HepG2 (cell line): ENCODE data around the gene PIM1. TPM values are rescaled to one million over a fixed set of nuclear protein-coding genes. Genes with fewer than 3 reads are reported as not detected.

ENCODE experiments used
- AFF4 ChIP-seq: sonication (generic); formaldehyde crosslinking; IDR thresholded peaks from 2 replicates; pipeline ENCODE4 v1.4.0; 2020; ENCODE audit warnings: missing genetic modification reagents
- CHD4 ChIP-seq: fragments of 200-600 bp; sonication (generic); IDR thresholded peaks from 2 replicates; pipeline ENCODE4 v1.7.0; 2017; ENCODE audit warnings: mild to moderate bottlenecking, low read length, borderline replicate concordance
- ERF ChIP-seq: IDR thresholded peaks from 2 replicates; pipeline ENCODE4 v1.6.1; 2018; ENCODE audit warnings: missing biosample characterization, missing genetic modification reagents
- FOXP1 ChIP-seq, 2 experiments: fragments of 450-650 bp in 1 of 2; IDR thresholded peaks; 2 replicates each; pipeline ENCODE4 v1.6.1; 2017 to 2018; ENCODE audit warnings: antibody characterized with exemption in 1 of 2
- GFI1 ChIP-seq: sonication (generic); formaldehyde crosslinking; IDR thresholded peaks from 2 replicates; pipeline ENCODE4 v1.5.0; 2020; ENCODE audit warnings: missing genetic modification reagents, mild to moderate bottlenecking, borderline replicate concordance
- HNRNPLL ChIP-seq: fragments of 200-400 bp; formaldehyde crosslinking; IDR thresholded peaks from 2 replicates; pipeline ENCODE4 v1.6.1; 2017; ENCODE audit warnings: mild to moderate bottlenecking, low read depth, low read length; ENCODE audit not compliant: poor library complexity, severe bottlenecking
- JUN ChIP-seq: sonication (generic); formaldehyde crosslinking; IDR thresholded peaks from 2 replicates; pipeline ENCODE4 v1.4.0; 2020; ENCODE audit warnings: mild to moderate bottlenecking, missing genetic modification reagents
- MEIS2 ChIP-seq: sonication (generic); formaldehyde crosslinking; IDR thresholded peaks from 2 replicates; pipeline ENCODE4 v1.9.0; 2021; ENCODE audit warnings: mild to moderate bottlenecking, missing genetic modification reagents
- NFYC ChIP-seq: IDR thresholded peaks from 2 replicates; pipeline ENCODE4 v1.6.1; 2016; ENCODE audit warnings: missing genetic modification reagents, missing compliant biosample characterization
- RNF219 ChIP-seq: sonication (generic); formaldehyde crosslinking; IDR thresholded peaks from 2 replicates; pipeline ENCODE4 v1.5.0; 2020; ENCODE audit warnings: mild to moderate bottlenecking, missing genetic modification reagents
- SKIL ChIP-seq: sonication (generic); formaldehyde crosslinking; IDR thresholded peaks from 2 replicates; pipeline ENCODE4 v1.8.0; 2022; ENCODE audit warnings: missing genetic modification reagents, mild to moderate bottlenecking, moderate library complexity, borderline replicate concordance
- SOX6 ChIP-seq, 2 experiments: fragments of 450-650 bp in 1 of 2; sonication (generic) in 1 of 2; formaldehyde crosslinking in 1 of 2; IDR thresholded peaks; 2 replicates each; pipeline versions ENCODE4 v1.4.0 to v1.6.1; 2017 to 2020; ENCODE audit warnings: antibody characterized with exemption in 1 of 2, mild to moderate bottlenecking in 1 of 2, missing genetic modification reagents in 1 of 2
- SRY ChIP-seq: sonication (generic); formaldehyde crosslinking; IDR thresholded peaks from 2 replicates; pipeline ENCODE4 v1.8.0; 2022; ENCODE audit warnings: mild to moderate bottlenecking, missing genetic modification reagents
- SSRP1 ChIP-seq: IDR thresholded peaks from 2 replicates; pipeline ENCODE4 v1.6.1; 2016; ENCODE audit warnings: control low read depth
- ZNF441 ChIP-seq: sonication (generic); formaldehyde crosslinking; IDR thresholded peaks from 2 replicates; pipeline ENCODE4 v1.7.0; 2021; ENCODE audit warnings: missing genetic modification reagents, borderline replicate concordance
- ZNF496 ChIP-seq: sonication (generic); formaldehyde crosslinking; IDR thresholded peaks from 2 replicates; pipeline ENCODE4 v1.8.1; 2023; ENCODE audit warnings: mild to moderate bottlenecking, moderate library complexity, missing genetic modification reagents; ENCODE audit not compliant: insufficient replicate concordance
- ZNF562 ChIP-seq: sonication (generic); formaldehyde crosslinking; IDR thresholded peaks from 2 replicates; pipeline ENCODE4 v1.8.0; 2022; ENCODE audit warnings: missing genetic modification reagents, borderline replicate concordance
- ZNF574 ChIP-seq: sonication (generic); formaldehyde crosslinking; IDR thresholded peaks from 2 replicates; pipeline ENCODE4 v1.4.0; 2020; ENCODE audit warnings: missing genetic modification reagents
- ZNF891 ChIP-seq: sonication (generic); formaldehyde crosslinking; IDR thresholded peaks from 2 replicates; pipeline ENCODE4 v1.5.0; 2020; ENCODE audit warnings: mild to moderate bottlenecking, missing genetic modification reagents
- polyA plus RNA-seq, 8 experiments: library from polyadenylated mRNA; depleted of rRNA in 3 of 8; stranded (reverse) in 7 of 8; unstranded in 1 of 8; fragments of >200 nt; fragmentation: Illumina TruSeq in 4 of 8; extraction: Trizol in 4 of 8; gene quantifications; 2 replicates each; pipeline versions ENCODE4 v1.2.1 to v1.2.3, GENCODE V29; 2011 to 2016; ENCODE audit warnings: low read depth in 4 of 8, missing spikeins in 1 of 8, mixed read lengths in 1 of 8; ENCODE audit not compliant: insufficient read depth in 1 of 8
- total RNA-seq, 5 experiments: library from RNA; depleted of rRNA; stranded (reverse); fragments of >200 nt; fragmentation: Illumina TruSeq; extraction: Trizol; gene quantifications; 2 replicates each; pipeline ENCODE4 v1.2.3, GENCODE V29; 2016; ENCODE audit warnings: low read depth in 1 of 5

The PIM1 gene
- total and polyA plus RNA-seq, 2 of the 13 experiments (the other 11 are each of a cell fraction or from before 2014, with no cell fraction given): 29.4 to 117 TPM

GRCh38 chr6:37130704-37131103 is 39.2 kb upstream of the PIM1 start (continued):
- TF ChIP-seq ZNF574 (CRISPR knock-in tag) (peak; percentile 31; the same call in 1 of the 2 replicates), JUN (CRISPR knock-in tag) (no peak), HNRNPLL (no peak), AFF4 (CRISPR knock-in tag) (no peak), SOX6 (IDR thresholded peaks at IDR 0.05) (no peak), SOX6 (CRISPR knock-in tag; IDR thresholded peaks at IDR 0.05) (peak; percentile 67), ZNF562 (CRISPR knock-in tag) (no peak), CHD4 (peak; percentile 77; the same call in 1 of the 2 replicates), RNF219 (0 out of 2 replicates have a peak, but pooled peaks have one; percentile 55), GFI1 (CRISPR knock-in tag) (no peak), NFYC (CRISPR knock-in tag) (no peak), SKIL (CRISPR knock-in tag) (peak; percentile 62; the same call in 1 of the 2 replicates), ZNF891 (no peak), ZNF496 (CRISPR knock-in tag) (no peak), FOXP1 (IDR thresholded peaks at IDR 0.05) (no peak), FOXP1 (CRISPR knock-in tag; IDR thresholded peaks at IDR 0.05) (peak; percentile 53; the same call in 1 of the 2 replicates), ZNF441 (CRISPR knock-in tag) (peak; percentile 31; the same call in 1 of the 2 replicates), MEIS2 (CRISPR knock-in tag) (0 out of 2 replicates have a peak, but pooled peaks have one; percentile 19), SSRP1 (CRISPR knock-in tag) (no peak), ERF (CRISPR knock-in tag) (no peak), SRY (CRISPR knock-in tag) (no peak)
